Suppressor macrophage treated with lipopolysaccharide for 1 hour (primary cell): ENCODE data around the gene TOGARAM2.

Experiments used
- DNase-seq, 3 donors: peaks; one replicate each; pipeline ENCODE4 v3.0.0-alpha.2; 2020 to 2022

TOGARAM2 gene

DNA sequence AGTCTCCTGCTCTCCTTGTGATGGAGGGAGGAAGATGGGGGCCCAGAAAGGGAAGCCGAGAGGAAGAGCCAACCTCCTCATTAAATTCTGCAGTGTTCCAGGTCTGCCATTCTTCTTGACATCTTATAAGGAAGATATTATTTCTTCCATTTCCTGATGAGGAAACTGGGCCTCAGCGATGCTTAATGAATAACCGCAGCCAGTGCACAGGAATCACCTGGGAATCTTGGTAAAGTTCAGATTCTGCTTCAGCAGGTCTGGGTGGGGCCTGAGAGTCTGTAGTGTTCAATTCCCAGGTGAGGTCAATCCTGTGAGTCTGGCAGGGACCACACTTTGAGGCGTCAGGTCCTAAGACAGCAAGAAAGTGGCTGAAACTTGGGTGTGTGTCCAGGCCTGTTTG, 75.9 kb downstream of the TOGARAM2 start:
- DNase-seq, result no peak

DNA sequence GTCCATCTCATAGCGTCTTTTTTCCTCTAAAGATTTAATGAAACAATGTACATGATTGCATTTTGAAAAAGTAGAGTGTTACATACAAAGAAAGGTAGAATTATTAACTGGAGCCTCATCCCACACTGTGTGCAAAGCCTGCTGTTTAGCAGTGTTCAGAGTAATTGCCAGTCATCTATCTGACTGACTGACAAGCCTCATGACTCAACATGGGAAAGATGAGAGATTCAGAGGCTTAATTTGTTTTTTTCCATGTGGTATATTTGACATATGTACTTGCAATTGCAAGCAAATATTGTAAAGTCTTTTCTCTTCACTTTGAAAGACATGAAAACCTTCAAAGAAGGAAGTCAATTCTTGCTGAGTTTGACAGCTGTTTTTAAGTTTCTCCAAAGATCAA, 78.5 kb downstream of the TOGARAM2 start:
- peak in 1 of 3 donors; percentile 26 for DNase-seq

DNA sequence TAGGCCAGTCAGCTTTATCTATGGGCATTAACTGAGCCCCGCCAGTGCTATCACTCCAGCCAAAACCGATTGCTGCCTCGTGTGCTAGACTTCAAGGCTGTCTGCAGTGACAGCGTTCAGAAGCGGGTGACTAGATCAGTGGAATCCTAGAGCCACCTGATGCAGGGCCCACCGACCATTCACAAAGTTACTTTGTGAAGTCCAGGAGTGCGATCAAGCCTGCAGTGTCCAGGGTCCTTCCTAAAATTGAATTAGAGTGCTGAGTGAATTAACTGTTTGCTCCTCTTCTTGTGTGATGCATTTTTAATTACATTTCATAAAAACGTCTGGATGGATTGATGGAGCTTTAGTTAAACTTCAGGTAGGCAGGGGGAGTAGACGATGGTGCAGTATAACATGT, 79.3 kb downstream of the TOGARAM2 start:
- DNase-seq, result no peak

DNA sequence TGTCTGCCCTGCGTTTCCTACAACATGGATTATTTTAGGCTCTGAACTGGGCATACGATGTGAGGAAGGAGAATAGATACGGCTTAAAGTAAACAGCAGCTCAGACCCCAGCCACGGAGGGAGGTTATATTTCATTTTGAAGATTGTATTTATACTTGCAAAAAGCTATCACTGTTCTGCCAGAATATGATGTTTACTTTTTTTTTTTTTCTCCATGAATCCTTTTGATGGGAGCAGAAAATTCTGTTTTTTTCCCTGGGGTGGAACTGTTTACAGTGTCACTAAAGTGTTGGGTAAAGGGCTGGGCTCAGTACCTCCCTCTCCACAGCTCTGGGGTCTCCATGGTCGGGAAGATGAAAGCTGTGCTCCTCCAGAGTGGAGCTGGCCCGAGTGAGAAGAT, 80.1 kb downstream of the TOGARAM2 start:
- DNase-seq, result no peak

DNA sequence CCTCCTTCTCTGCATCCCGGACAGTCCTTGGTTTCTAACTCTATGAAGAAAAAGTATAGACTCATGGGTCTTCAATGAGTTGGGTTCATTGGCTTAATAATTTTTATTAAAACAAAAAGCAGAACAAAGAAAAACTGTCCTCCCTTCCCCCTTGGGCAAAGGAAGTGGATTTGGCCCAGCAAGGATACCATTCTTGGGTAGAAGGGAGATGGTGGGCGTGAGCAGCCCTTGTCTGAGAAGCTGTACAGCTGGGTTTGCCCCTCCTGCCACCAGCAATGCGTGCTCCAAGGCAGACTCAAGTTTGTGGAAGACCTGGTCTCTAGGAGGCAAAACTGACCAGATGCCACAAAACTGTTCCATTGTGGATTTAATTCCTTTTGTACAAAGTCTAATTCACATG, 80.5 kb downstream of the TOGARAM2 start:
- DNase-seq, result peak; percentile 26 to 41 (median 27)

DNA sequence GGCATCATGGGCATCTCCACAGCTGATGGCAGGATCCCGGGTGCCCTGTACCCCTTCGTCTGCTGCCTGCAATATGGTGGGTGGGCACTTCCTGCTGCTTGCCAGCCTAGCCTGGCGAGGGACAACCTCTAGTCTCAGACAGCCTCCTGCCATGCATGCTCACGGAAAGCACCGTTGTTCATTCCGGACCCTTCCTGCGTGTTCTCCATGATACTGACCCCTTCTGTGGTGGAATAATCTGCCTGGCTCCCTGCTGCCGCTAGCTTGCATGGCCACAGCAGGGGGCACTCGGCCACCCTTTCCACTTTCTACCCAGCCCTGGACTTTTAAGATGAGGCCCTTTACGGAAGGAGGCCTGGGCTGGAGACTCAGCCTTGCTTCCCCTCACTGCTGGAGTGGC, 81.3 kb downstream of the TOGARAM2 start:
- no peak for DNase-seq

DNA sequence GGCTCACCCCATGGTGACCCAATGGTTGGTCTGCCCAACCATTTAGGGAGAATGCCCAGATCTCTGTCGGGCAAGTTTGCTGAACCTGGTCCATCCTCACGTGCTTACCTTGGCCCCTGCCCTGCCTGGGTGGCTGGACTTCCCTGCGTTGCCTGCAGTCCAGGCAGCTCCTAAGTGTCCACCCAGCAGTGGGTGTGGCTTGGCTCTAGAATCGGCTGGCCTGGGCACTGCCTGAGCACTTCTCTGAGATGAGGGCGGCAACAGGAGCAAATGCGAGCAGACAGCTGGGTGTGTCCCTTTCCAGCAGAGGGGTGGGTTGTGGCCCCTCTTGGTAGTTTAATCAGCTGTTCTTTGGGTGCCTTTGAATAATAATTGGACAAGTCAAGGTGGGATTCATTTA, 82.0 kb downstream of the TOGARAM2 start:
- no peak for DNase-seq

DNA sequence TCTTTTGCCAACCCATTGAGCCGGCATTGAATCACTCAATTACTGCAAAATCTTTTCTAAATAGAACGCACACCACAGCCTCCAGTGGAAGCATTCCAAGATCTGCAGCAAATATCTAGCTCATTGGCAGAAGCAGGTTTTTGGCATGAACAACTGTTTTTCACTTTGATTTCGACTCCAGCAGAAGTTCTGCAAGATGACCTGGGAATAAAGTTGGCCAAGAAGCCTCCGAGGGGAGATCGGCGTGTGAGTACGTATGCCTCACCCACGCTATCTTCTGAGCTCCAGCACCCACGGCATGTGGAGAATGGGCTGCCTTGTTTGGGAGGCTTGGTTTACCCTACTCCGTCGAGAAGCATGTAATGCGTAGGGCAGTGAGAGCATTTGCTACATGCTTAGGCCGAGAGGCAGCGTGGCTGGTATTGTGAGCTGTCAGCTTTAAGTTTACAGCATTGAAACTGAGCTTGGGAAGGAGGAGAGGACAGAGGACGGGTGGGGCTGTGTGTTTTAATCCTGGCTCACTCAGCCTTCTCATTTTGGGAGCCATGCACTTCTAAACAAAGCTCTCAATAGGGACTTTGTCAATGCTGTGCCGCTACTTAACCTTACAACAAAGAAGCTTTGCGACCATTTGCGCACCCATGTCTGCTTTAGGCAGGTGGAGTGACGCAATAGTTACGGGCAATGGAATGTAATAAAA, 82.7 kb downstream of the TOGARAM2 start:
- DNase-seq, result no peak

DNA sequence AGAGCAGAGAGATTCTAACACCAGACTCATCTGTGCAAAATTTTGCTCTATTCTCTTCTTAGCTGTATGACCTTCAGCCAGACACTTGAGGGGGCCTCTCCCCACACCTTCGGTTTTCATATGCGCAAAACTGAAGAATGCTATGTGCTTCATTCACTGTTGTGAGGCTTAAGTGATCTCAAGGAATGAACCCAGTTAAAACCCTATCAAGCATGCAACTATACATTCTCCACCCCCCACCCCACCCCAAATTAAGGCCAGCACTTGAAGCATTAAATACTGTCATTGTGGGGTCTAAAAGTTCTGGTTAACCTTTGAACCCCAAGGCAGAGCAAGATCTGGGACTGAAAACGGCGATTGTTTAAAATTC, 83.2 kb downstream of the TOGARAM2 start:
- no peak for DNase-seq

DNA sequence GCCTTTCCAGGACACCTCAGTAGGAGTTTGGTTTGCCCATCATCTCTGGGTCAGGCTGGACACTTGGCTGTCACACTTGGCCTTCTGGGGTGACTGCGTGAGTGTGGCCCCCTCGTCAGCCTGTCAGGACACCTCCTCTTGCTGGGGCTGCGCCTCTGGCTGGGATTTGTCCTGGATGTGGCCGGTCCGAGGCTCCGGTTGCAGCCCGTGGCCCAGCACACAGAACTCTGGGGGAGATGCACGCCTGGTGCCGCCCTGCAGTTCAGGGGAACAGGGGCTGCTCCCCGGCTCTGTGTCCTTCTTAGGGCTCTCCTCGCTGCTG, 83.6 kb downstream of the TOGARAM2 start:
- DNase-seq, result no peak

DNA sequence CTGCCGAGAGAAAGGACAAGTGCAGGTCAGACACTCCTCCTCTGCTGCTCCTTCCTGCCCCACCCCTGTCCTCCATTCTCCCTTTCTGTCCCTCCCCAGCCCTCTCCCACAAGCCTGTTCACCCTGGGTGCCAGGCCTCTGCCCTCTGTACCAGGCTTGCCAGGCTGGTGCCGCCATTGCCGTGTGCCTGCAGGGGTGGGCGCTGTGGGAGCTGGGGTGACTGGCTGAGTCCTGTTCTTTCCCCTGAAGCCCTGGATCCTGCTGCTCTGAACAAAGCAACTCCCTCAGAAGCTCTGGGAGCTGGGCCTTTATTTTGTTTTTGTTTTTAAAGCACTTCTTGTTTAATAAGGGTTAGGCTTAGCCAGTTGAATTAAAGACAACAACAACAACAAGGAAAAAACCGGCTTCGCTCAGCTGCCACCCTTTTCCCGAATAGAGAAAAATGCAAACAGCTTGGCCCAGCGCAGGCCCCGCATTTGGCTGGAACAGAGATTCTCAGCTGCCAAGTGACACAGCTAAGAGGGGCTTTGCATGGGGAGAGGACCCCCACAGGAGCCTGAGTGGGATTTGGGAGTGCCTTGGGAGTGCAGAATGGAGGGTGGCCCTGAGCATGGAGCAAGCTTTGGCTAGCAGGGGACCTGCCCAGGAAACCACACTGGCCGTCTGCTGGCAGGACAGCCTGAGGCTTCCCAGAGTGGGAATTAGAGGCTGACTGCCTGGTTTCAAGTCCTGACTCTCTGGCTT, 84.1 kb downstream of the TOGARAM2 start:
- no peak for DNase-seq

DNA sequence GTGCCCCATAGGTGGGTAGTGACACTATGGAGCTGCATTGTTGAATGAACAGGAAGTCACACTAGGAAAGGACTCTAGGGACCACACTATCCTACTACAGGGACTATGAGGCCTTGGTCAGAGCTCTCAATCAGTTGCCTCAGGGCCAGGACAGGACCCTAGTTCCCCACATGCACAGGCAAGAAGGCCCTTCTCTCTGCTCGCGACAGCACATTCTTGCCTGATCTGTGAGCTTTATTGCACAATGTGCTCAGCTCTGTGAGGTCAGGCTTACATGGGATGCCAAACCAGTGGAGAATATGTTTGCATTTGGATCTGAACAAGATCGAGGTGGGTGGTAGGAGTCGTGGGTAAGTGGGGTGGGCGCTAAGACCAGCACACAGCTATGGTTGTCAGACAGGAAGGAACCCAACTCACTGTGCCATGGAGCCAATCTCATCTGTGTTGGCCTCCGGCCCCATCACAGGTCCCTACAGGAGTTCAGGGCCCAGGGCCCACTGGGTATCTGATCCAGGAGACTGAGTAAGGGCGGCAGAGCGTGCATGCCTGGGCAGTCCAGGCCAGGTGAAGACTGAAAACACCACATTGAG, 85.3 kb downstream of the TOGARAM2 start:
- DNase-seq, result peak; percentile 53 to 60 (median 58)

DNA sequence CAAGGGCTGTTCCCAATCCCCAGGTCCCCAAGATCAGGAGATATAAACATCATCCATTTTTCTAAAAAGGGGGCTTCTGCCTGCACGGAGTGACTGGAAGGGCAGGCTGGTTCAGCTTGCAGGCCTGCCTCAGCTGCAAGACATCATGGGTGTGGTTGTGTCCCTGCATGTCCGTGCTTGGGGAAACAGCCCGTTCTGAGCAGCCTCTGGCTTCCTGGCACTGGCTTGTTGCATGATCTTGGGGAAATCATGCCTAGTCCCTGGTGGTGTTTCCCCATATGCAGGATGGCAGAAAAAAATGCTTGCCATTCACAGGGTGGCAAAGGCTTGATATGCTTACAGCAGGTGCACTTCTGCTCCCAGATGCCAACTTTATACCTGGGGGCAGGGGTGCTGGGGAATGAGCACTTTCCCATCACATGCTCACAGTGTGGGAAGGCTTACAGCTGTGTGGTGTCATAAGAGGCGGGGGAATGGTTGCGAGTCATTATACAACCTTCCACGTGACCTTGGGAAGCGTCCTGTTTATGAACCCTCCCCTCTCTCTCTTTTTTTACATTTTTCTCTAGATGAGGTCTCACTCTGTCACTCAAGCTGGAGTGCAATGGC, 86.0 kb downstream of the TOGARAM2 start:
- DNase-seq, result peak; percentile 65 to 70 (median 70)

DNA sequence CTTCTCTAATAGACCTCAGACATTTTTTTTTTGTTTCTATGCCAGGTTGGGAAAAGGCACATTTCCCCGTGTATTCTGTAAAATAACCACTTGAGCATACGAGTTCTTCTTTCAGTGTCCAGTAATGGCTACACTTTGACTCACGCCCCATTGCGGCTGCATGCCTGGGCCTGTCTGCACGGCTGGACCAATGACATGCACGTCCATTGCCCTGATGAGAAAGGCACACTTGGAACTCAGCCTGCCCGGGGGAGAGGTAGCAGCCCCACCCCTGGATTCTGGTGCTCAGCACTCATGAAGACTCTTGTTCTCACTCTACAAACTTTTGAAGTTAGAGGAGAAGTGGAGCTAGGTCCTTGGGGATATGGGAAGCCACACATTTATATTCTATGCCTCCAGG, 87.4 kb downstream of the TOGARAM2 start:
- no peak for DNase-seq

DNA sequence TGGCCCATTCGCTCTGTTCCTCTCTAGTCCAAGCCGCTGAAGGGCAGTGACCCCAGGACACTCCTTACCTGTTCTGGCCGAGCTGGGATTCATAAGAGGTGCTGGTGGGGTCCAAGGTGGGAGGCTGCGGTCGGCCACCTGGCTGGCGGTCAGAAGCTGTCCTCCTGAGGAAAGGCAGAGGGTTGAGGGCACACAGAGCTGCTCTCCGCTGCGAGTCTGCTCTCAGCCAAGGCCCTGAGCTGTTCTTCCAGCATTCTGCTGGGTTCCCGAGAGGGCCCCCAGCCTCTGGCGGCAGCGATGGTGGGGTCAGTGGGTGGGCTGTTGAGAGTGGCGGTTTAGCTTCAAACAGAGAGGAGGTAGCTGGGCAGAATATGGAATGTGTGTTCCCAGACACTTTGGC, 89.4 kb downstream of the TOGARAM2 start:
- DNase-seq, result no peak

DNA sequence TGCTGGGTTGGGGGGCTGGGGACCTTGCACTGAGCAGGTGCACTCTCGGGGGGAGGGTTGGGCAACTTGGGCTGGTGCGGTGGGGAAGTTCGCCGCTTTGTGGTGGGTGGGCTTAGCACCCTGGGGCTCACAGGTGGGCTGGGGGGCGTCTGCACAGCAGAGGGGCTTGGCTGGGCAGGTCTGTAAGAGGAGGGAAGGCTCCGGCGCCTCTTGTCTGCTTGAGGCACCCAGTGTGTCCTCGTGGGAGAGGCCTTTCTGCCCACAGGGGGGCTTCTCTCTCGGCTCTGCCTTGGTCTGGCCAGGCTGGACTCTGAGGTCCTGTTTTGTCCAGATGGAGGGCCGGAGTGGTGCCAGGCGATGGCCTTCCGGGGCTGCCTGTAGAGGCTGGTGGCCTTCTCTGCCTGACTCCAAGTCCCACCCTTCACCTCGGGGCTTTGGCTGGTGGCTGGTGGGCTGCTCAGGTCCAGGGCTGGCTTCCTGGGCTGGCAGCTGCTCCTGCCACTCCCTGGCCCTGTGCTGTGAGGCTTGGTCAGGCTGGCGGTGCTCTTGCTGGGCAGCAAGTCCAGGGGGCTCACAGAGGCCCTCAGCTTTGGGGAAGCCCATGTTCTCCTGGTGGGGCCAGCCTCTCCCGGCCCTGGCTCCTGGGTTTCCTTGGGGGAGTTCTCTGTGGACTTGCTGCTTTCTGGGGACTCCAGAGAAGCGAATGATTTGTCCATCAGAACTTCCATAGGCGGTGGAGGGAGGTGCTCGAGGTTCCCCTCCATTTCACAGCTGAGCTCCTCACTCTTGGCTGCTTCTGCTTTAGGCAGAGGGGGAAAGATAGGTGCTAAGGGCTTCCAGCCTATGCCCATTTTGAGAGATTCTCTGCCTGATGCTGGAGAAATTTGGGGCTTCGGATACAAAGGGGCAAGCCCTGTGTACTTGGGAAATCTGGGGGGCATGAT, 90.2 kb downstream of the TOGARAM2 start:
- no peak for DNase-seq

DNA sequence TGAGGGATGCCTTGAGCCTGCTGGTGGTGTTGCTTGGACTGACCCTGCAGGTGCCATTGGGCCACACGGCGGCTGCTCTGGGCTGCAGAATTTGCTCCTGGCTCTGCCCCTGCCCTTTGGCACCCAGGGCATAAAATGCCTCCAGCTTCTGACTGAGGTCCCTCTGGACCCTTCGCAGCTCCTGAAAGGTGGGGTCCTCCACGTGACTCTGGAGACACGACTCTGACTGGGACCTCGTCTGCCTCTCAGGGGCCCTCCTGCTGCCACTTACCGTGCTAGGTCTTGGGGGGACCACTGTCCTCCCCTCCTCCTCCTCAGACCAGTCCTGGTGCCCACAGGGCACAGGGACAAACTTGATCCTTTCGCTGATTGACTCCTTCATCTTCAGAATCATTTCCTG, 91.2 kb downstream of the TOGARAM2 start:
- DNase-seq, result no peak

DNA sequence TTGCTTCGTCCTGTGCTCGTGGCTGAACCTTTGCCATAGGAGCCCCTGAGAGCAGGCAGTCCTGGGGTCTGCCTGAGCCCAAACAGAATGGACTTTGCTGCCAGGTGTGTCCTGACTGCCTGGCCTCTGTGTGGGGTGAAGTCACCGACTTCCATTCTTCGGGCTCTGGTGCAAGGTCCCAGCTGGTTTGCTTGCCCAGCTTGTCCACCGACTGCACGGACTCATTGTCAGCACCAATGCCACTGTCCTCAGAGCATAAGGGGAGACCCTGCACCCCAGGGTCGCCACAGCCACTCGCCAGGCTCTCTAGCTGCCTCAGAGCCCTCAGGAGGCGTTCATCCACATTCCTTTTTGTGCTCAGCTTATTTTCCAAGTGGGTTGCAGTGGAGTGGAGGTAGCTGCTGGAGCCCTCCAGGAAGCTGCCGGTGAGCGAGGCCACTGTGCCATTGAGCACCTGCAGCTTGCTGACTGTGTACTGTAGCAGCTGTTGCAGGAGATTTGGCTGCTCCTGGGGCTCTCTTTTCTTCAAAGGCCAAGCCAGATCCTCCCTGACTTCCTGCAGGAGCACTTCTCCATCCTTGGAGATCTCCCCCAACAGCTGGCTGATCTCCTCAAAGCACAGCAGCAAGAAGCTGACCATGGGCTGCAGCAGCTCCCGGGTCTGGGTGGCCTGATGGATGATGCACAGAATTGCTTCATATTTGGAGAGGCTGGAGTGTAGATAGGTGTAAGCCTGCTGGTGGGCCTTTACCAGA, 92.0 kb downstream of the TOGARAM2 start:
- DNase-seq, result no peak

DNA sequence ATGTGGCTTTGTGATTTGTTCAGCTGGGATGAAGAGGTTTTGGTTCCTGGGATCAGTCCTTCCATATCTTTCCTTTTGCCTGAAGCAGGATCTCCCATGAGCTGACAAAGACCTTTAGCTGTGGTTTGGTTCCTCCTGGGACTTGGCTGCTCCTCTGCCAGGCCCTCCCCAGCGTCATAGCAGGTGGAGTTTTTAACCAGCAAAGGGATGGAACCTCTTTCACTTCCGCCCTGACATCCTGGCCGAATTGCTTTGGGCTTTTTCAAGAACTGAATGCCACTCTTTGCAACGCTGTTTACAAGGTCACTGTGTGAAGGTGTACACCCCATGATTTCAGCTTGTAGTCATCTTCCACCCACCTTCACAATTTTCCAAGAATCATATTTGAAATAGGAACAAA, 92.8 kb downstream of the TOGARAM2 start:
- peak; percentile 37 to 48 (median 38) for DNase-seq

DNA sequence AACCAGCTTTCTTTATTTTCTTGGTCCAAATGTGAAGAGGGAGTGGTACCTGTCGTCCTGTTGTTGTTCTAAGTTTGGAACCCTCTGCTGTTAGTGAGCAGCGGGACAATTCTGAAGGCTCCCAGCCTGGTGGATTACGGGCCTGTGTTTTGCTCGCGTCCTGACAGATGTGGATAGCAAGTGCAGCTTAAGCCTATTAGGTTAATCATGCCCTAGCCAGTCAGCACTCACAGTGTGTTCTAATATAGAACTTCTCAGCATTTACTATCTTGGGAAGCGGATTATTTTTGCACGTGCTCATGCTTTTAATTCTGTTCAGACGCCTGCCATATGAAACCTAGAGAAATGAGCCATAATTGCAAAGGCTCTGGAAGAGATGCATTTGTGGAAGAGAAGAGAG, 93.3 kb downstream of the TOGARAM2 start, which contains the start of gene PCARE:
PCARE (minus strand) TSS at position 113 of the 400 bp plus-strand sequence. CDS start 262 bp downstream, outside the sequence.
- no peak for DNase-seq

DNA sequence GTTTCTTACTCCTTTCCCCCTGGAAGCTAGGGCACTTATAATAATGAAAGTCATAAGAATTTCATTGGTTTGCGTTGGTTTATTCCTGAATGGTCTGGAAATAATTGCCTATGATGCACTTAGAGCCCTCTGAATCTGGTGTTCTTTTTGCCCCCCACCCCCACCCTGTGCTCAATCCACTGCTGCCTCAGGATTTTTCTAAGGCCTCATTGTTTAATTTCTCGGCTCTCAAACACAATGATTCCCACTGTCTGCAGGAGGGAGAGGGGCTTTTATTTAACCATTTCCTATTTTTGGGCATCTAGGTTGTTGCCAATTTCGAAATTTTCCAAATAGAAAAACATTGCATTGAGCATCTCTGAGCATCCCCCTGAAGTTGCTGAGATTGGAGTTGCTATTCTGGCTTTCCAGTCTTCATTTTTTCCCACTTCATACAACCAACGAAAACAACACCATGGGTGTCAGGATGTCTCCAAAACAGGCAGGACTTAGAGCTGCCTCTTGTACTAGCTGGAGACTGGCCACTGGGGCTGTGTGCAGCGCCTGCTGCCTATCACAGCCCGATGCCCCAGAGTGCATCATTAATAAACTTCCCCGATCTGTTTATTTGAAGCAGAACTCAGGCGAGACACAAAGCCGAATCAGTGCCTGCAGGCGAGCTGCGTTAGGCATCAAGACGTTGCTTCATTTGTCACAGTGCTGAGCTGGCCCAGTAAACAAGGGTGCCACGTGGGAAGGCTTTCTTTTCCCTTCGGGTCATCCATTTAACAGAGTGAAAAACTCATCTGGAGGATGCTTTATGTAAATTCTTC, 95.0 kb downstream of the TOGARAM2 start:
- DNase-seq, result no peak
